GM23338 (cell line): ENCODE data around the gene CEPT1. TPM values are rescaled to one million over a fixed set of nuclear protein-coding genes. Genes with fewer than 3 reads are reported as not detected.

Source experiments
- ATAC-seq: fragments of 200-7000 bp; cut with Tn5 transposase; 3 replicates; pipeline ENCODE4 v1.9.1; 2020
- DNase-seq: peaks from one replicate; pipeline ENCODE4 v3.0.0-alpha.2; 2015; ENCODE audit warnings: low spot score
- H2AFZ ChIP-seq: fragments of 200-600 bp; sonication (generic); 2 replicates; pipeline ENCODE4 v1.8.0; 2016; ENCODE audit warnings: antibody characterized with exemption, mild to moderate bottlenecking, moderate library complexity
- H3F3A ChIP-seq: fragments of 200-600 bp; sonication (generic); replicated peaks from 2 replicates; pipeline ENCODE4 v1.8.0; 2017; ENCODE audit warnings: antibody characterized with exemption, mixed run types, low read depth
- H3K27ac ChIP-seq: fragments of 200-600 bp; sonication (generic); 2 replicates; pipeline ENCODE4 v1.6.1; 2016; ENCODE audit warnings: low read depth
- H3K27me3 ChIP-seq: fragments of 200-600 bp; sonication (generic); 2 replicates; pipeline ENCODE4 v1.8.0; 2016; ENCODE audit warnings: mild to moderate bottlenecking, mixed run types, moderate library complexity; ENCODE audit not compliant: insufficient read depth
- H3K36me3 ChIP-seq: fragments of 200-600 bp; sonication (generic); 2 replicates; pipeline ENCODE4 v1.8.0; 2016; ENCODE audit warnings: mild to moderate bottlenecking; ENCODE audit not compliant: insufficient read depth
- H3K4me1 ChIP-seq: fragments of 200-600 bp; sonication (generic); 2 replicates; pipeline ENCODE4 v1.8.0; 2016; ENCODE audit warnings: mild to moderate bottlenecking, moderate library complexity; ENCODE audit not compliant: insufficient read depth
- H3K4me2 ChIP-seq: fragments of 200-600 bp; sonication (generic); 2 replicates; pipeline ENCODE4 v1.7.1; 2017; ENCODE audit warnings: mixed run types
- H3K4me3 ChIP-seq: fragments of 200-600 bp; sonication (generic); 2 replicates; pipeline ENCODE4 v1.6.1; 2016; ENCODE audit warnings: mixed run types
- H3K79me2 ChIP-seq: fragments of 200-600 bp; sonication (generic); replicated peaks from 2 replicates; pipeline ENCODE4 v1.8.0; 2017; ENCODE audit warnings: mild to moderate bottlenecking; ENCODE audit not compliant: insufficient read depth
- H3K9me2 ChIP-seq: fragments of 200-600 bp; sonication (generic); 2 replicates; pipeline ENCODE4 v1.8.0; 2017; ENCODE audit not compliant: insufficient read depth
- H4K20me1 ChIP-seq: fragments of 200-600 bp; sonication (generic); replicated peaks from 2 replicates; pipeline ENCODE4 v1.8.0; 2017; ENCODE audit warnings: mild to moderate bottlenecking; ENCODE audit not compliant: insufficient read depth
- H3K27ac Mint-ChIP-seq: 2 replicates; pipeline ENCODE4 v1.8.0; 2020; ENCODE audit warnings: inconsistent platforms, mild to moderate bottlenecking, moderate library complexity, mixed read lengths
- H3K27me3 Mint-ChIP-seq: 3 replicates; pipeline ENCODE4 v1.8.0; 2022; ENCODE audit warnings: low read depth, mild to moderate bottlenecking, moderate library complexity, mixed read lengths, inconsistent platforms; ENCODE audit not compliant: insufficient read depth, poor library complexity
- H3K36me3 Mint-ChIP-seq: 3 replicates; pipeline ENCODE4 v1.8.0; 2021; ENCODE audit warnings: low read depth, mild to moderate bottlenecking, inconsistent platforms, moderate library complexity, mixed read lengths
- H3K4me1 Mint-ChIP-seq: 3 replicates; pipeline ENCODE4 v1.8.0; 2020; ENCODE audit warnings: mild to moderate bottlenecking, inconsistent platforms, mixed read lengths
- H3K4me3 Mint-ChIP-seq: 3 replicates; pipeline ENCODE4 v1.8.0; 2021; ENCODE audit warnings: moderate library complexity, mild to moderate bottlenecking, inconsistent platforms, mixed read lengths
- H3K9me3 Mint-ChIP-seq: 3 replicates; pipeline ENCODE4 v1.8.0; 2020; ENCODE audit warnings: moderate library complexity, mild to moderate bottlenecking, inconsistent platforms, mixed read lengths
- EZH2 ChIP-seq: fragments of 200-600 bp; sonication (generic); IDR thresholded peaks from one replicate; pipeline ENCODE4 v1.8.0; 2017; ENCODE audit warnings: antibody characterized with exemption, mild to moderate bottlenecking, low read depth; ENCODE audit not compliant: unreplicated experiment
- EZH2phosphoT487 ChIP-seq: fragments of 200-600 bp; sonication (generic); IDR thresholded peaks from one replicate; pipeline ENCODE4 v1.8.1; 2018; ENCODE audit warnings: antibody characterized with exemption; ENCODE audit not compliant: unreplicated experiment
- JUNB ChIP-seq: IDR thresholded peaks from one replicate; pipeline ENCODE4 v1.6.1; 2016; ENCODE audit warnings: antibody characterized with exemption; ENCODE audit not compliant: unreplicated experiment
- NANOG ChIP-seq: IDR thresholded peaks from 2 replicates; pipeline ENCODE4 v1.6.1; 2016; ENCODE audit warnings: antibody characterized with exemption, borderline replicate concordance
- POLR2AphosphoS5 ChIP-seq: IDR thresholded peaks from 2 replicates; pipeline ENCODE4 v1.6.1; 2016; ENCODE audit warnings: antibody characterized with exemption, low read depth
- STAT1 ChIP-seq: IDR thresholded peaks from one replicate; pipeline ENCODE4 v1.6.1; 2016; ENCODE audit warnings: antibody characterized with exemption; ENCODE audit not compliant: unreplicated experiment
- ZNF114 ChIP-seq: fragments of 250-450 bp; sonication (Bioruptor Pico); IDR thresholded peaks from 2 replicates; pipeline ENCODE4 v1.5.0; 2020; ENCODE audit warnings: mild to moderate bottlenecking, moderate library complexity
- polyA plus RNA-seq: library from polyadenylated mRNA; unstranded; fragments of >200 nt; fragmentation: Nextera tagmentation; extraction: Ambion mirVana; gene quantifications from 2 replicates; pipeline ENCODE4 v1.2.1, GENCODE V29; 2016
- total RNA-seq: library from RNA; depleted of rRNA; stranded (reverse); fragments of >200 nt; shearing (Covaris generic); gene quantifications from 2 replicates; pipeline ENCODE4 v1.2.3, GENCODE V29; 2014
- TF ChIP-seq, protein P1 (sequence below): IDR thresholded peaks from one replicate; pipeline ENCODE4 v1.6.1; 2018; ENCODE audit warnings: antibody characterized with exemption; ENCODE audit not compliant: unreplicated experiment
- TF ChIP-seq, protein P2 (sequence below): fragments of 250-450 bp; sonication (Bioruptor Pico); IDR thresholded peaks from 2 replicates; pipeline ENCODE4 v1.5.0; 2020; ENCODE audit warnings: mild to moderate bottlenecking, moderate library complexity
- TF ChIP-seq, protein P3 (sequence below), 2 experiments: fragments of 200-600 bp in 1 of 2; sonication (generic) in 1 of 2; conservative IDR thresholded peaks; 2 replicates each; pipeline versions ENCODE4 v1.5.1 to v1.6.1; 2016 to 2017; ENCODE audit warnings: antibody characterized with exemption in 2 of 2, low read depth in 2 of 2, mild to moderate bottlenecking in 2 of 2, moderate library complexity in 1 of 2

CEPT1 gene
- total and polyA plus RNA-seq, 2 experiments from 2014 or later, result 17.3 to 39.5 TPM

DNA sequence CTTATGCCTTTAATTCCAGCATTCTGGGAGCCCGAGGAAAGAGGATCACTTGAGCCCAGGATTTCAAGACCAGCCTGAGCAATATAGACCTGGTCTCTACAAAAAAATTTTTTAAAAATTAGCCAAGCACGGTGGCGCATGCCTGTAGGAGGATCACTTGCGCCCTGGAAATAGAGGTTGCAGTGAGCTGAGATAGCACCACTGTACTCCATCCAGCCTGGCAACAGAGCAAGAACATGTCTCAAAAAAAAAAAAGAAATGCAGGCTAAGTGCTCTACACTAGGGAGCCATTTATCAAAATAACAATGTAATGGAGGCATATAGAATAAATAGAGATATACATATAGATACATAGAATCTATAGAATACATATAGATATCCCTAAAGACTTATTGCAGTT is 23.3 kb downstream of the CEPT1 start:
- Histone ChIP-seq H3K79me2 (peaks cover 4% of the 10 kb centered on the region), H3K27me3 (no peaks in the 10 kb centered on the region), H3K4me2 (no peak overlapping the region), H4K20me1 (no peaks in the 10 kb centered on the region), H3K27ac (no peak overlapping the region), H3K4me3 (no peak overlapping the region), H3K36me3 (peaks cover 4% of the 10 kb centered on the region; the same call in 1 of the 2 replicates), H3K9me2 (no peaks in the 10 kb centered on the region), H3K4me1 (no peaks in the 10 kb centered on the region), H2AFZ (no peak overlapping the region), H3F3A (no peaks in the 10 kb centered on the region)
- no peak for TF ChIP-seq JUNB
- DNase-seq (no peak), ATAC-seq (no peak)
- Mint-ChIP-seq H3K27ac (no peak overlapping the region), H3K9me3 (no peaks in the 10 kb centered on the region), H3K27me3 (no peaks in the 10 kb centered on the region), H3K36me3 (peaks cover 13% of the 10 kb centered on the region; the same call in 2 of the 3 replicates), H3K4me1 (no peaks in the 10 kb centered on the region), H3K4me3 (no peak overlapping the region)

DNA sequence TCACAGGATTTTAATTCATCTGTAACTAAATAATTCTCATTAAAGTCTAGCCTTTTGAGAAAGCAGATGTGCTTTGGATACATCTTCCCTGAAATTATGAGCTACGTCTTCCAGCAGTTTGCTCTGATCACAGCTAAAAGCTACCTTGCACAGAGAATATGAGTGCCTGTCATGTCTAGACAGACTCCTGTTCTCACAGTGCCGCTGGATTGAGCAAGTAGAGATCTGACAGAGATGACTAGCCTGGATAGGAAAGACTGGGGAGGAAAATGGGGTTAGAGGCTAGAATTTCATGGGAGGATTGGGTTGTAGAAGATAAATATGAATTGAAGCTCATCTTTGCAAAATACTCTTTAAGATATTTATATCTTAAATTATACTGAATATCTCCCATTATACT is 24.1 kb downstream of the CEPT1 start:
- Mint-ChIP-seq H3K4me3 (no peak overlapping the region), H3K27me3 (no peaks in the 10 kb centered on the region), H3K36me3 (peaks cover 17% of the 10 kb centered on the region; the same call in 2 of the 3 replicates), H3K9me3 (no peaks in the 10 kb centered on the region), H3K4me1 (no peaks in the 10 kb centered on the region), H3K27ac (no peak overlapping the region)
- Histone ChIP-seq H2AFZ (no peak overlapping the region), H3K27me3 (no peaks in the 10 kb centered on the region), H3K4me1 (no peaks in the 10 kb centered on the region), H3K4me3 (no peak overlapping the region), H3K36me3 (peaks cover 4% of the 10 kb centered on the region; the same call in 1 of the 2 replicates), H3K79me2 (peaks cover 2% of the 10 kb centered on the region), H4K20me1 (no peaks in the 10 kb centered on the region), H3K9me2 (no peaks in the 10 kb centered on the region), H3K27ac (no peak overlapping the region), H3K4me2 (no peak overlapping the region), H3F3A (no peaks in the 10 kb centered on the region)
- DNase-seq (no peak), ATAC-seq (no peak)
- TF ChIP-seq JUNB (no peak), EZH2 (no peak), STAT1 (no peak), ZNF114 (CRISPR knock-in tag) (no peak), POLR2AphosphoS5 (no peak), EZH2phosphoT487 (no peak), NANOG (no peak)
- TF ChIP-seq, protein P1, sequence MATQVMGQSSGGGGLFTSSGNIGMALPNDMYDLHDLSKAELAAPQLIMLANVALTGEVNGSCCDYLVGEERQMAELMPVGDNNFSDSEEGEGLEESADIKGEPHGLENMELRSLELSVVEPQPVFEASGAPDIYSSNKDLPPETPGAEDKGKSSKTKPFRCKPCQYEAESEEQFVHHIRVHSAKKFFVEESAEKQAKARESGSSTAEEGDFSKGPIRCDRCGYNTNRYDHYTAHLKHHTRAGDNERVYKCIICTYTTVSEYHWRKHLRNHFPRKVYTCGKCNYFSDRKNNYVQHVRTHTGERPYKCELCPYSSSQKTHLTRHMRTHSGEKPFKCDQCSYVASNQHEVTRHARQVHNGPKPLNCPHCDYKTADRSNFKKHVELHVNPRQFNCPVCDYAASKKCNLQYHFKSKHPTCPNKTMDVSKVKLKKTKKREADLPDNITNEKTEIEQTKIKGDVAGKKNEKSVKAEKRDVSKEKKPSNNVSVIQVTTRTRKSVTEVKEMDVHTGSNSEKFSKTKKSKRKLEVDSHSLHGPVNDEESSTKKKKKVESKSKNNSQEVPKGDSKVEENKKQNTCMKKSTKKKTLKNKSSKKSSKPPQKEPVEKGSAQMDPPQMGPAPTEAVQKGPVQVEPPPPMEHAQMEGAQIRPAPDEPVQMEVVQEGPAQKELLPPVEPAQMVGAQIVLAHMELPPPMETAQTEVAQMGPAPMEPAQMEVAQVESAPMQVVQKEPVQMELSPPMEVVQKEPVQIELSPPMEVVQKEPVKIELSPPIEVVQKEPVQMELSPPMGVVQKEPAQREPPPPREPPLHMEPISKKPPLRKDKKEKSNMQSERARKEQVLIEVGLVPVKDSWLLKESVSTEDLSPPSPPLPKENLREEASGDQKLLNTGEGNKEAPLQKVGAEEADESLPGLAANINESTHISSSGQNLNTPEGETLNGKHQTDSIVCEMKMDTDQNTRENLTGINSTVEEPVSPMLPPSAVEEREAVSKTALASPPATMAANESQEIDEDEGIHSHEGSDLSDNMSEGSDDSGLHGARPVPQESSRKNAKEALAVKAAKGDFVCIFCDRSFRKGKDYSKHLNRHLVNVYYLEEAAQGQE, result no peak
- TF ChIP-seq, protein P2, sequence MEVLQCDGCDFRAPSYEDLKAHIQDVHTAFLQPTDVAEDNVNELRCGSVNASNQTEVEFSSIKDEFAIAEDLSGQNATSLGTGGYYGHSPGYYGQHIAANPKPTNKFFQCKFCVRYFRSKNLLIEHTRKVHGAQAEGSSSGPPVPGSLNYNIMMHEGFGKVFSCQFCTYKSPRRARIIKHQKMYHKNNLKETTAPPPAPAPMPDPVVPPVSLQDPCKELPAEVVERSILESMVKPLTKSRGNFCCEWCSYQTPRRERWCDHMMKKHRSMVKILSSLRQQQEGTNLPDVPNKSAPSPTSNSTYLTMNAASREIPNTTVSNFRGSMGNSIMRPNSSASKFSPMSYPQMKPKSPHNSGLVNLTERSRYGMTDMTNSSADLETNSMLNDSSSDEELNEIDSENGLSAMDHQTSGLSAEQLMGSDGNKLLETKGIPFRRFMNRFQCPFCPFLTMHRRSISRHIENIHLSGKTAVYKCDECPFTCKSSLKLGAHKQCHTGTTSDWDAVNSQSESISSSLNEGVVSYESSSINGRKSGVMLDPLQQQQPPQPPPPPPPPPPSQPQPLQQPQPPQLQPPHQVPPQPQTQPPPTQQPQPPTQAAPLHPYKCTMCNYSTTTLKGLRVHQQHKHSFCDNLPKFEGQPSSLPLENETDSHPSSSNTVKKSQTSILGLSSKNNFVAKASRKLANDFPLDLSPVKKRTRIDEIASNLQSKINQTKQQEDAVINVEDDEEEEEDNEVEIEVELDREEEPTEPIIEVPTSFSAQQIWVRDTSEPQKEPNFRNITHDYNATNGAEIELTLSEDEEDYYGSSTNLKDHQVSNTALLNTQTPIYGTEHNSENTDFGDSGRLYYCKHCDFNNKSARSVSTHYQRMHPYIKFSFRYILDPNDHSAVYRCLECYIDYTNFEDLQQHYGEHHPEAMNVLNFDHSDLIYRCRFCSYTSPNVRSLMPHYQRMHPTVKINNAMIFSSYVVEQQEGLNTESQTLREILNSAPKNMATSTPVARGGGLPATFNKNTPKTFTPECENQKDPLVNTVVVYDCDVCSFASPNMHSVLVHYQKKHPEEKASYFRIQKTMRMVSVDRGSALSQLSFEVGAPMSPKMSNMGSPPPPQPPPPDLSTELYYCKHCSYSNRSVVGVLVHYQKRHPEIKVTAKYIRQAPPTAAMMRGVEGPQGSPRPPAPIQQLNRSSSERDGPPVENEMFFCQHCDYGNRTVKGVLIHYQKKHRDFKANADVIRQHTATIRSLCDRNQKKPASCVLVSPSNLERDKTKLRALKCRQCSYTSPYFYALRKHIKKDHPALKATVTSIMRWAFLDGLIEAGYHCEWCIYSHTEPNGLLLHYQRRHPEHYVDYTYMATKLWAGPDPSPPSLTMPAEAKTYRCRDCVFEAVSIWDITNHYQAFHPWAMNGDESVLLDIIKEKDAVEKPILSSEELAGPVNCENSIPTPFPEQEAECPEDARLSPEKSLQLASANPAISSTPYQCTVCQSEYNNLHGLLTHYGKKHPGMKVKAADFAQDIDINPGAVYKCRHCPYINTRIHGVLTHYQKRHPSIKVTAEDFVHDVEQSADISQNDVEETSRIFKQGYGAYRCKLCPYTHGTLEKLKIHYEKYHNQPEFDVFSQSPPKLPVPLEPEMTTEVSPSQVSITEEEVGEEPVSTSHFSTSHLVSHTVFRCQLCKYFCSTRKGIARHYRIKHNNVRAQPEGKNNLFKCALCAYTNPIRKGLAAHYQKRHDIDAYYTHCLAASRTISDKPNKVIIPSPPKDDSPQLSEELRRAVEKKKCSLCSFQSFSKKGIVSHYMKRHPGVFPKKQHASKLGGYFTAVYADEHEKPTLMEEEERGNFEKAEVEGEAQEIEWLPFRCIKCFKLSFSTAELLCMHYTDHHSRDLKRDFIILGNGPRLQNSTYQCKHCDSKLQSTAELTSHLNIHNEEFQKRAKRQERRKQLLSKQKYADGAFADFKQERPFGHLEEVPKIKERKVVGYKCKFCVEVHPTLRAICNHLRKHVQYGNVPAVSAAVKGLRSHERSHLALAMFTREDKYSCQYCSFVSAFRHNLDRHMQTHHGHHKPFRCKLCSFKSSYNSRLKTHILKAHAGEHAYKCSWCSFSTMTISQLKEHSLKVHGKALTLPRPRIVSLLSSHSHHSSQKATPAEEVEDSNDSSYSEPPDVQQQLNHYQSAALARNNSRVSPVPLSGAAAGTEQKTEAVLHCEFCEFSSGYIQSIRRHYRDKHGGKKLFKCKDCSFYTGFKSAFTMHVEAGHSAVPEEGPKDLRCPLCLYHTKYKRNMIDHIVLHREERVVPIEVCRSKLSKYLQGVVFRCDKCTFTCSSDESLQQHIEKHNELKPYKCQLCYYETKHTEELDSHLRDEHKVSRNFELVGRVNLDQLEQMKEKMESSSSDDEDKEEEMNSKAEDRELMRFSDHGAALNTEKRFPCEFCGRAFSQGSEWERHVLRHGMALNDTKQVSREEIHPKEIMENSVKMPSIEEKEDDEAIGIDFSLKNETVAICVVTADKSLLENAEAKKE, result no peak
- TF ChIP-seq, protein P3, sequence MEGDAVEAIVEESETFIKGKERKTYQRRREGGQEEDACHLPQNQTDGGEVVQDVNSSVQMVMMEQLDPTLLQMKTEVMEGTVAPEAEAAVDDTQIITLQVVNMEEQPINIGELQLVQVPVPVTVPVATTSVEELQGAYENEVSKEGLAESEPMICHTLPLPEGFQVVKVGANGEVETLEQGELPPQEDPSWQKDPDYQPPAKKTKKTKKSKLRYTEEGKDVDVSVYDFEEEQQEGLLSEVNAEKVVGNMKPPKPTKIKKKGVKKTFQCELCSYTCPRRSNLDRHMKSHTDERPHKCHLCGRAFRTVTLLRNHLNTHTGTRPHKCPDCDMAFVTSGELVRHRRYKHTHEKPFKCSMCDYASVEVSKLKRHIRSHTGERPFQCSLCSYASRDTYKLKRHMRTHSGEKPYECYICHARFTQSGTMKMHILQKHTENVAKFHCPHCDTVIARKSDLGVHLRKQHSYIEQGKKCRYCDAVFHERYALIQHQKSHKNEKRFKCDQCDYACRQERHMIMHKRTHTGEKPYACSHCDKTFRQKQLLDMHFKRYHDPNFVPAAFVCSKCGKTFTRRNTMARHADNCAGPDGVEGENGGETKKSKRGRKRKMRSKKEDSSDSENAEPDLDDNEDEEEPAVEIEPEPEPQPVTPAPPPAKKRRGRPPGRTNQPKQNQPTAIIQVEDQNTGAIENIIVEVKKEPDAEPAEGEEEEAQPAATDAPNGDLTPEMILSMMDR (conservative IDR thresholded peaks at IDR 0.05; ENCODE audit: low read depth in 2 of 2), result no peak
